ENCODE results near the gene NHSL2. TPM values are rescaled to one million over a fixed set of nuclear protein-coding genes. Genes with fewer than 3 reads are reported as not detected.

The NHSL2 gene
- polyA plus RNA-seq, 1 of the 3 experiments (the other 2 are of a cell fraction) = 0.61 TPM

- no peak overlapping the region for H3K9ac ChIP-seq
- peak overlapping the region in 1 of 2 experiments; percentile 86; a peak in 2 of 4 replicates for H3K27ac ChIP-seq (ENCODE audit: low read depth in 2 of 2, low read length in 1 of 2)
- peaks cover 5% of the 10 kb centered on the region for H3K27me3 ChIP-seq (ENCODE audit: insufficient read depth)
- no peaks in the 10 kb centered on the region for H3F3A ChIP-seq (replicated peaks; ENCODE audit: insufficient read depth)
- DNase-seq = no peak
- WGBS (ENCODE audit: low lambda C conversion rate) = 18% methylated on average over 2 of the region's 3 CpGs
- H3K36me3 ChIP-seq (replicated peaks in 1 of 2; ENCODE audit: control insufficient read depth in 1 of 2, insufficient read depth in 2 of 2, low read length in 1 of 2) = no peaks in the 10 kb centered on the region
- H3K4me2 ChIP-seq = no peak overlapping the region
- H3K9me3 ChIP-seq = no peaks in the 10 kb centered on the region
- H3K4me1 ChIP-seq (ENCODE audit: control insufficient read depth in 1 of 2, insufficient read depth in 2 of 2, low read depth in 1 of 2, low read length in 1 of 2) = peaks cover 14 to 80% of the 10 kb centered on the region in 2 experiments; a peak in 3 of 4 replicates
- H3K4me3 ChIP-seq (ENCODE audit: low read depth in 2 of 2, low read length in 1 of 2) = no peak overlapping the region
- no peak for TF ChIP-seq REST (IDR thresholded peaks at IDR 0.05; ENCODE audit: low read depth, low read length)
- TF ChIP-seq GABPA (IDR thresholded peaks at IDR 0.05; ENCODE audit: low read depth) = no peak
- no peak for TF ChIP-seq RXRA (IDR thresholded peaks at IDR 0.05; ENCODE audit: borderline replicate concordance, low read depth)
- TF ChIP-seq JUND (IDR thresholded peaks at IDR 0.05) = no peak
- H4K20me1 ChIP-seq (ENCODE audit: insufficient read depth) = no peaks in the 10 kb centered on the region
- no peaks in the 10 kb centered on the region for H3K79me2 ChIP-seq (ENCODE audit: insufficient read depth)
- ChIA-PET POLR2A (interaction anchor here (0.6 to 2.1 kb wide), 8 partner anchors 13 to 109 kb away, joined by 3 to 11 read pairs (median 4); no protein-coding TSS in a partner anchor), CTCF (interaction anchor here (0.7 to 15.8 kb wide), 32 partner anchors 12 to 141 kb away, joined by 3 to 257 read pairs (median 5); partner anchors contain the start of gene ERCC6L)
- no peaks in the 10 kb centered on the region for H3K9me2 ChIP-seq
- H2AFZ ChIP-seq (ENCODE audit: low read depth) = no peak overlapping the region
These were observed 216.7 kb downstream of the NHSL2 start for GRCh38 chrX:72127332-72127731.

- WGBS (ENCODE audit: low lambda C conversion rate) = 67% methylated on average over 4 of the region's 4 CpGs
- CTCF ChIA-PET = interaction anchor here (1.1 to 15.8 kb wide), 16 partner anchors 10 to 142 kb away, joined by 3 to 257 read pairs (median 10); partner anchors contain the start of gene ERCC6L
These were observed 217.7 kb downstream of the NHSL2 start for GRCh38 chrX:72128183-72128834.

More at GRCh38 chrX:72128183-72128834, 217.7 kb downstream of the NHSL2 start:
- no peak for DNase-seq
- Histone ChIP-seq H3K4me1 (ENCODE audit: control insufficient read depth in 1 of 2, insufficient read depth in 2 of 2, low read depth in 1 of 2, low read length in 1 of 2) (peaks cover 10 to 78% of the 10 kb centered on the region in 2 experiments; a peak in 3 of 4 replicates), H3K4me3 (ENCODE audit: low read depth in 2 of 2, low read length in 1 of 2) (no peak overlapping the region; a peak in 1 of 4 replicates), H3K36me3 (replicated peaks in 1 of 2; ENCODE audit: control insufficient read depth in 1 of 2, insufficient read depth in 2 of 2, low read length in 1 of 2) (no peaks in the 10 kb centered on the region), H3K27ac (ENCODE audit: low read depth in 2 of 2, low read length in 1 of 2) (peak overlapping the region in 1 of 2 experiments; percentile 86; a peak in 2 of 4 replicates), H2AFZ (ENCODE audit: low read depth) (no peak overlapping the region), H4K20me1 (ENCODE audit: insufficient read depth) (no peaks in the 10 kb centered on the region), H3K9ac (no peak overlapping the region), H3F3A (replicated peaks; ENCODE audit: insufficient read depth) (no peaks in the 10 kb centered on the region), H3K27me3 (ENCODE audit: insufficient read depth) (peaks cover 15% of the 10 kb centered on the region), H3K4me2 (no peak overlapping the region), H3K9me3 (no peaks in the 10 kb centered on the region), H3K9me2 (no peaks in the 10 kb centered on the region), H3K79me2 (ENCODE audit: insufficient read depth) (no peaks in the 10 kb centered on the region)
- TF ChIP-seq USF2 (IDR thresholded peaks at IDR 0.05; ENCODE audit: borderline replicate concordance, low read depth, low read length) (no peak), YY1 (IDR thresholded peaks at IDR 0.05; ENCODE audit: low read depth) (no peak), SIN3A (IDR thresholded peaks at IDR 0.05; ENCODE audit: borderline replicate concordance, low read depth, low read length) (no peak)
- POLR2A ChIA-PET = interaction anchor here (0.8 to 2.3 kb wide), 4 partner anchors 34 to 81 kb away, joined by 3 to 8 read pairs (median 5); partner anchors contain the start of gene PIN4
